GM23338 (cell line): Measurements from ENCODE around the gene CHST12.

Source experiments
- CREB1 ChIP-seq: fragments of 250-450 bp; sonication (Bioruptor Pico); IDR thresholded peaks from 2 replicates; pipeline ENCODE4 v1.5.0; 2020; ENCODE audit warnings: low read depth, mild to moderate bottlenecking, moderate library complexity
- EZH2 ChIP-seq: fragments of 200-600 bp; sonication (generic); IDR thresholded peaks from one replicate; pipeline ENCODE4 v1.8.0; 2017; ENCODE audit warnings: antibody characterized with exemption, mild to moderate bottlenecking, low read depth; ENCODE audit not compliant: unreplicated experiment
- EZH2phosphoT487 ChIP-seq: fragments of 200-600 bp; sonication (generic); IDR thresholded peaks from one replicate; pipeline ENCODE4 v1.8.1; 2018; ENCODE audit warnings: antibody characterized with exemption; ENCODE audit not compliant: unreplicated experiment
- JUNB ChIP-seq: IDR thresholded peaks from one replicate; pipeline ENCODE4 v1.6.1; 2016; ENCODE audit warnings: antibody characterized with exemption; ENCODE audit not compliant: unreplicated experiment
- NANOG ChIP-seq: IDR thresholded peaks from 2 replicates; pipeline ENCODE4 v1.6.1; 2016; ENCODE audit warnings: antibody characterized with exemption, borderline replicate concordance
- POLR2AphosphoS5 ChIP-seq: IDR thresholded peaks from 2 replicates; pipeline ENCODE4 v1.6.1; 2016; ENCODE audit warnings: antibody characterized with exemption, low read depth
- STAT1 ChIP-seq: IDR thresholded peaks from one replicate; pipeline ENCODE4 v1.6.1; 2016; ENCODE audit warnings: antibody characterized with exemption; ENCODE audit not compliant: unreplicated experiment
- ZNF114 ChIP-seq: fragments of 250-450 bp; sonication (Bioruptor Pico); IDR thresholded peaks from 2 replicates; pipeline ENCODE4 v1.5.0; 2020; ENCODE audit warnings: mild to moderate bottlenecking, moderate library complexity
- ZNF331 ChIP-seq: fragments of 250-450 bp; sonication (Bioruptor Pico); IDR thresholded peaks from 2 replicates; pipeline ENCODE4 v1.5.0; 2020; ENCODE audit warnings: low read depth, mild to moderate bottlenecking, moderate library complexity
- TF ChIP-seq, protein P1 (sequence below), 2 experiments: fragments of 200-600 bp in 1 of 2; sonication (generic) in 1 of 2; conservative IDR thresholded peaks; 2 replicates each; pipeline versions ENCODE4 v1.5.1 to v1.6.1; 2016 to 2017; ENCODE audit warnings: antibody characterized with exemption in 2 of 2, low read depth in 2 of 2, mild to moderate bottlenecking in 2 of 2, moderate library complexity in 1 of 2
- TF ChIP-seq, protein P2 (sequence below): IDR thresholded peaks from one replicate; pipeline ENCODE4 v1.6.1; 2018; ENCODE audit warnings: antibody characterized with exemption; ENCODE audit not compliant: unreplicated experiment
- TF ChIP-seq, protein P3 (sequence below): IDR thresholded peaks from 2 replicates; pipeline ENCODE4 v1.6.1; 2016; ENCODE audit warnings: antibody characterized with exemption

DNA sequence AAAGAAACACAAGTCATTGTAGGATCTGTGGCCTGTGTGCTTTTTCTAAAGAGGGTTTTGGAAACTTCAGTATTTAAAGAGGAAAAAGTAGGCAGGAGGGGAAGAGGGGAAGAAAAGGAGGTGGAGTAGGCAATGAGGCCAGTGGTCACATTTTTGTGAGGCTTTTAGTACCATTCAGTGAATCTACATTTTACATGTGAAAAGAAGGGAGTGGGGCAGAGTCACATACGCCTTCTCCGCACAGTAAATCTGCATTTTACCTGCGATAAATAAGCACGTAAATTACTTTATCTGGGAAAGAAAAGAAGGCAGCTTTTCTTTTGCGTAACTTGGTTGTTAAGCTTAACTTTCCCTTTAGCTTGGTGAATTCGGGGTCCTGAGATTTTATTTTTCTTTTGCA lies 13.2 kb downstream of the CHST12 start:
- TF ChIP-seq, protein P1, sequence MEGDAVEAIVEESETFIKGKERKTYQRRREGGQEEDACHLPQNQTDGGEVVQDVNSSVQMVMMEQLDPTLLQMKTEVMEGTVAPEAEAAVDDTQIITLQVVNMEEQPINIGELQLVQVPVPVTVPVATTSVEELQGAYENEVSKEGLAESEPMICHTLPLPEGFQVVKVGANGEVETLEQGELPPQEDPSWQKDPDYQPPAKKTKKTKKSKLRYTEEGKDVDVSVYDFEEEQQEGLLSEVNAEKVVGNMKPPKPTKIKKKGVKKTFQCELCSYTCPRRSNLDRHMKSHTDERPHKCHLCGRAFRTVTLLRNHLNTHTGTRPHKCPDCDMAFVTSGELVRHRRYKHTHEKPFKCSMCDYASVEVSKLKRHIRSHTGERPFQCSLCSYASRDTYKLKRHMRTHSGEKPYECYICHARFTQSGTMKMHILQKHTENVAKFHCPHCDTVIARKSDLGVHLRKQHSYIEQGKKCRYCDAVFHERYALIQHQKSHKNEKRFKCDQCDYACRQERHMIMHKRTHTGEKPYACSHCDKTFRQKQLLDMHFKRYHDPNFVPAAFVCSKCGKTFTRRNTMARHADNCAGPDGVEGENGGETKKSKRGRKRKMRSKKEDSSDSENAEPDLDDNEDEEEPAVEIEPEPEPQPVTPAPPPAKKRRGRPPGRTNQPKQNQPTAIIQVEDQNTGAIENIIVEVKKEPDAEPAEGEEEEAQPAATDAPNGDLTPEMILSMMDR (conservative IDR thresholded peaks at IDR 0.05; ENCODE audit: low read depth in 2 of 2): no peak
- TF ChIP-seq, protein P2, sequence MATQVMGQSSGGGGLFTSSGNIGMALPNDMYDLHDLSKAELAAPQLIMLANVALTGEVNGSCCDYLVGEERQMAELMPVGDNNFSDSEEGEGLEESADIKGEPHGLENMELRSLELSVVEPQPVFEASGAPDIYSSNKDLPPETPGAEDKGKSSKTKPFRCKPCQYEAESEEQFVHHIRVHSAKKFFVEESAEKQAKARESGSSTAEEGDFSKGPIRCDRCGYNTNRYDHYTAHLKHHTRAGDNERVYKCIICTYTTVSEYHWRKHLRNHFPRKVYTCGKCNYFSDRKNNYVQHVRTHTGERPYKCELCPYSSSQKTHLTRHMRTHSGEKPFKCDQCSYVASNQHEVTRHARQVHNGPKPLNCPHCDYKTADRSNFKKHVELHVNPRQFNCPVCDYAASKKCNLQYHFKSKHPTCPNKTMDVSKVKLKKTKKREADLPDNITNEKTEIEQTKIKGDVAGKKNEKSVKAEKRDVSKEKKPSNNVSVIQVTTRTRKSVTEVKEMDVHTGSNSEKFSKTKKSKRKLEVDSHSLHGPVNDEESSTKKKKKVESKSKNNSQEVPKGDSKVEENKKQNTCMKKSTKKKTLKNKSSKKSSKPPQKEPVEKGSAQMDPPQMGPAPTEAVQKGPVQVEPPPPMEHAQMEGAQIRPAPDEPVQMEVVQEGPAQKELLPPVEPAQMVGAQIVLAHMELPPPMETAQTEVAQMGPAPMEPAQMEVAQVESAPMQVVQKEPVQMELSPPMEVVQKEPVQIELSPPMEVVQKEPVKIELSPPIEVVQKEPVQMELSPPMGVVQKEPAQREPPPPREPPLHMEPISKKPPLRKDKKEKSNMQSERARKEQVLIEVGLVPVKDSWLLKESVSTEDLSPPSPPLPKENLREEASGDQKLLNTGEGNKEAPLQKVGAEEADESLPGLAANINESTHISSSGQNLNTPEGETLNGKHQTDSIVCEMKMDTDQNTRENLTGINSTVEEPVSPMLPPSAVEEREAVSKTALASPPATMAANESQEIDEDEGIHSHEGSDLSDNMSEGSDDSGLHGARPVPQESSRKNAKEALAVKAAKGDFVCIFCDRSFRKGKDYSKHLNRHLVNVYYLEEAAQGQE: no peak
- no peak for TF ChIP-seq EZH2
- TF ChIP-seq EZH2phosphoT487: no peak
- no peak for TF ChIP-seq POLR2AphosphoS5
- TF ChIP-seq CREB1: no peak
- no peak for TF ChIP-seq STAT1
- no peak for TF ChIP-seq NANOG
- TF ChIP-seq ZNF114: no peak
- TF ChIP-seq ZNF331: no peak
- TF ChIP-seq JUNB: no peak
- TF ChIP-seq, protein P3, sequence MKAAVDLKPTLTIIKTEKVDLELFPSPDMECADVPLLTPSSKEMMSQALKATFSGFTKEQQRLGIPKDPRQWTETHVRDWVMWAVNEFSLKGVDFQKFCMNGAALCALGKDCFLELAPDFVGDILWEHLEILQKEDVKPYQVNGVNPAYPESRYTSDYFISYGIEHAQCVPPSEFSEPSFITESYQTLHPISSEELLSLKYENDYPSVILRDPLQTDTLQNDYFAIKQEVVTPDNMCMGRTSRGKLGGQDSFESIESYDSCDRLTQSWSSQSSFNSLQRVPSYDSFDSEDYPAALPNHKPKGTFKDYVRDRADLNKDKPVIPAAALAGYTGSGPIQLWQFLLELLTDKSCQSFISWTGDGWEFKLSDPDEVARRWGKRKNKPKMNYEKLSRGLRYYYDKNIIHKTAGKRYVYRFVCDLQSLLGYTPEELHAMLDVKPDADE: no peak
